ENCODE data around the gene KLF11. TPM values are rescaled to one million over a fixed set of nuclear protein-coding genes. Genes with fewer than 3 reads are reported as not detected.
A peak's percentile ranks its signal among the peaks of the same experiment; 100 is the strongest.

The KLF11 gene
- total and polyA plus RNA-seq, 9 of the 15 experiments (the other 6 are each of a cell fraction or from before 2014, with no cell fraction given) = 2.1 to 13.4 (median 6.5) TPM

- TF ChIP-seq, protein P1, sequence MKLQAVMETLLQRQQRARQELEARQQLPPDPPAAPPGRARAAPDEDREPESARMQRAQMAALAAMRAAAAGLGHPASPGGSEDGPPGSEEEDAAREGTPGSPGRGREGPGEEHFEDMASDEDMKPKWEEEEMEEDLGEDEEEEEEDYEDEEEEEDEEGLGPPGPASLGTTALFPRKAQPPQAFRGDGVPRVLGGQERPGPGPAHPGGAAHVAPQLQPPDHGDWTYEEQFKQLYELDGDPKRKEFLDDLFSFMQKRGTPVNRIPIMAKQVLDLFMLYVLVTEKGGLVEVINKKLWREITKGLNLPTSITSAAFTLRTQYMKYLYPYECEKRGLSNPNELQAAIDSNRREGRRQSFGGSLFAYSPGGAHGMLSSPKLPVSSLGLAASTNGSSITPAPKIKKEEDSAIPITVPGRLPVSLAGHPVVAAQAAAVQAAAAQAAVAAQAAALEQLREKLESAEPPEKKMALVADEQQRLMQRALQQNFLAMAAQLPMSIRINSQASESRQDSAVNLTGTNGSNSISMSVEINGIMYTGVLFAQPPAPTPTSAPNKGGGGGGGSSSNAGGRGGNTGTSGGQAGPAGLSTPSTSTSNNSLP (IDR thresholded peaks at IDR 0.05; ENCODE audit: borderline replicate concordance, low read depth, low read length) = no peak
- no peak for TF ChIP-seq XRCC4 (IDR thresholded peaks at IDR 0.05; ENCODE audit: extremely low read depth, insufficient read depth, insufficient read length)
- TF ChIP-seq TSC22D4 (tag; IDR thresholded peaks at IDR 0.05) = no peak
- TF ChIP-seq ZNF780A (CRISPR knock-in tag; IDR thresholded peaks at IDR 0.05) = no peak
- no peak for TF ChIP-seq ZNF133 (CRISPR knock-in tag; IDR thresholded peaks at IDR 0.05)
- peak; percentile 89 for TF ChIP-seq JUN (IDR thresholded peaks at IDR 0.05; ENCODE audit: borderline replicate concordance, low read depth, low read length)
- TF ChIP-seq JUN (CRISPR knock-in tag; IDR thresholded peaks at IDR 0.05; ENCODE audit: borderline replicate concordance) = peak; percentile 60; the same call in 1 of the 2 replicates
- TF ChIP-seq, protein P2, sequence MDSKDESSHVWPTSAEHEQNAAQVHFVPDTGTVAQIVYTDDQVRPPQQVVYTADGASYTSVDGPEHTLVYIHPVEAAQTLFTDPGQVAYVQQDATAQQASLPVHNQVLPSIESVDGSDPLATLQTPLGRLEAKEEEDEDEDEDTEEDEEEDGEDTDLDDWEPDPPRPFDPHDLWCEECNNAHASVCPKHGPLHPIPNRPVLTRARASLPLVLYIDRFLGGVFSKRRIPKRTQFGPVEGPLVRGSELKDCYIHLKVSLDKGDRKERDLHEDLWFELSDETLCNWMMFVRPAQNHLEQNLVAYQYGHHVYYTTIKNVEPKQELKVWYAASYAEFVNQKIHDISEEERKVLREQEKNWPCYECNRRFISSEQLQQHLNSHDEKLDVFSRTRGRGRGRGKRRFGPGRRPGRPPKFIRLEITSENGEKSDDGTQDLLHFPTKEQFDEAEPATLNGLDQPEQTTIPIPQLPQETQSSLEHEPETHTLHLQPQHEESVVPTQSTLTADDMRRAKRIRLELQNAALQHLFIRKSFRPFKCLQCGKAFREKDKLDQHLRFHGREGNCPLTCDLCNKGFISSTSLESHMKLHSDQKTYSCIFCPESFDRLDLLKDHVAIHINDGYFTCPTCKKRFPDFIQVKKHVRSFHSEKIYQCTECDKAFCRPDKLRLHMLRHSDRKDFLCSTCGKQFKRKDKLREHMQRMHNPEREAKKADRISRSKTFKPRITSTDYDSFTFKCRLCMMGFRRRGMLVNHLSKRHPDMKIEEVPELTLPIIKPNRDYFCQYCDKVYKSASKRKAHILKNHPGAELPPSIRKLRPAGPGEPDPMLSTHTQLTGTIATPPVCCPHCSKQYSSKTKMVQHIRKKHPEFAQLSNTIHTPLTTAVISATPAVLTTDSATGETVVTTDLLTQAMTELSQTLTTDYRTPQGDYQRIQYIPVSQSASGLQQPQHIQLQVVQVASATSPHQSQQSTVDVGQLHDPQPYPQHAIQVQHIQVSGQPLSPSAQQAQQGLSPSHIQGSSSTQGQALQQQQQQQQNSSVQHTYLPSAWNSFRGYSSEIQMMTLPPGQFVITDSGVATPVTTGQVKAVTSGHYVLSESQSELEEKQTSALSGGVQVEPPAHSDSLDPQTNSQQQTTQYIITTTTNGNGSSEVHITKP (IDR thresholded peaks at IDR 0.05; ENCODE audit: partially characterized antibody) = peak; percentile 68
- TF ChIP-seq RBM15 (IDR thresholded peaks at IDR 0.05; ENCODE audit: insufficient read depth, low read length) = no peak
- TF ChIP-seq, protein P3, sequence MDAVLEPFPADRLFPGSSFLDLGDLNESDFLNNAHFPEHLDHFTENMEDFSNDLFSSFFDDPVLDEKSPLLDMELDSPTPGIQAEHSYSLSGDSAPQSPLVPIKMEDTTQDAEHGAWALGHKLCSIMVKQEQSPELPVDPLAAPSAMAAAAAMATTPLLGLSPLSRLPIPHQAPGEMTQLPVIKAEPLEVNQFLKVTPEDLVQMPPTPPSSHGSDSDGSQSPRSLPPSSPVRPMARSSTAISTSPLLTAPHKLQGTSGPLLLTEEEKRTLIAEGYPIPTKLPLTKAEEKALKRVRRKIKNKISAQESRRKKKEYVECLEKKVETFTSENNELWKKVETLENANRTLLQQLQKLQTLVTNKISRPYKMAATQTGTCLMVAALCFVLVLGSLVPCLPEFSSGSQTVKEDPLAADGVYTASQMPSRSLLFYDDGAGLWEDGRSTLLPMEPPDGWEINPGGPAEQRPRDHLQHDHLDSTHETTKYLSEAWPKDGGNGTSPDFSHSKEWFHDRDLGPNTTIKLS (IDR thresholded peaks at IDR 0.05; ENCODE audit: borderline replicate concordance, low read depth) = no peak; the same call in 1 of the 2 replicates
- TF ChIP-seq POLR2A (conservative IDR thresholded peaks at IDR 0.05) = no peak
- TF ChIP-seq HDAC3 (IDR thresholded peaks at IDR 0.05; ENCODE audit: borderline replicate concordance, partially characterized antibody) = no peak
- TF ChIP-seq RBM14 (IDR thresholded peaks at IDR 0.05; ENCODE audit: borderline replicate concordance, insufficient read depth, low read depth, low read length) = no peak
- 0 out of 2 replicates have a peak, but pooled peaks have one; percentile 6 for TF ChIP-seq SIN3B (IDR thresholded peaks at IDR 0.05; ENCODE audit: low read depth)
- 0 out of 2 replicates have a peak, but pooled peaks have one; percentile 20 for TF ChIP-seq ZNF41 (CRISPR knock-in tag; conservative IDR thresholded peaks at IDR 0.05)
- peak; percentile 37; the same call in 1 of the 2 replicates for TF ChIP-seq MTA3 (IDR thresholded peaks at IDR 0.05; ENCODE audit: borderline replicate concordance)
- TF ChIP-seq ZNF436 (CRISPR knock-in tag; IDR thresholded peaks at IDR 0.05) = no peak
- TF ChIP-seq ZNF3 (CRISPR knock-in tag; IDR thresholded peaks at IDR 0.05) = no peak
- TF ChIP-seq HMG20B (CRISPR knock-in tag; IDR thresholded peaks at IDR 0.05) = no peak
- TF ChIP-seq ZNF124 (CRISPR knock-in tag; IDR thresholded peaks at IDR 0.05) = no peak
- no peak for TF ChIP-seq FOXM1 (IDR thresholded peaks at IDR 0.05; ENCODE audit: low read depth)
- peak; percentile 90 for TF ChIP-seq FOXM1 (CRISPR knock-in tag; IDR thresholded peaks at IDR 0.05; ENCODE audit: low read depth)
- no peak for TF ChIP-seq RBM25 (IDR thresholded peaks at IDR 0.05; ENCODE audit: low read depth, low read length, severe bottlenecking)
Observed at GRCh38 chr2:10043906-10044601, 704 bp downstream of the KLF11 start (continued).
